HG02840 (cell line): ENCODE results near the gene FOXP2.
"Not testable (repeated sequence)": the region's sequence is repeated elsewhere in the genome, so short reads cannot be mapped to it uniquely, and the experiment has no call there.

Source experiments
- ATAC-seq: cut with Tn5 transposase; IDR thresholded peaks from one replicate; pipeline ENCODE4 v1.9.1; 2021; ENCODE audit warnings: mild to moderate bottlenecking, moderate library complexity, moderate number of reproducible peaks; ENCODE audit not compliant: unreplicated experiment, low FRiP score

FOXP2 gene

DNA sequence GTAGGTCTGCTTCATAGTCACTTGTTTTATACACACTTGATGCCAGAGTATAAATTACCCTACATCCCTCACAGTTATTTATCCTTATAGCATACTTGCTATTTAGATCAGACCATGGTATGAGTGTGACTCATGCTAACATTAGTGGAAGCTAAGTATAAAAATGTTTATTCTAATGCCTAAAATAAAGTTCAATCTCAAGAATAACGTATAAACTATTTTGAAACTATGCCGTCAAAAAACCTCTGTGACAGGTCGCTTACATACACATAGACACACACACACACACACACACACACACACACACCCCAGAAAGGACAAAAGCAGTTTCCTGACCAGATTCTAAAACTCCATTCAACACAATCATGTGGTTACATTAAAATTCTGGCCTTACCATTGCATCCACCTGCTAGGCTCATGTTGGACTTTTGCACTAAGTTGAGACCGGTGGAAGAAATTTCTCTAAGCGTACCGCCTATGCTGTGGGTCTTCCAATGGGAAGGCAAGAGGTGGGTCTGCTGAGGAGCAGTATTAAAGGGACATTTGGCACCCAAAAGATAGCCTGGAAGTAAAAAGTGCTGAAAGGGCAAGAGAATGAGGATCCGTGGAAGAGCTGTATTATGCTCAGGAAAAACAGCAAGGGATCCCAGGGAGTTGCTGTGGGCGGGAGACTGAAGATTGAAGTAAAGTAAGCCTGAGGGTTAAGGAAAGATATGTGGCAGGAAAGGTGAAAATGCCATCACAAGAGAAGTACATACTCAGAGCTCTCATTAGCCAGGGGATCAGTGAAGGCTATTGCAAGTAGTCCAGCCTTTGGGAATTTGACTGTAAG is 5.0 kb downstream of the FOXP2 start:
- ATAC-seq = no peak

DNA sequence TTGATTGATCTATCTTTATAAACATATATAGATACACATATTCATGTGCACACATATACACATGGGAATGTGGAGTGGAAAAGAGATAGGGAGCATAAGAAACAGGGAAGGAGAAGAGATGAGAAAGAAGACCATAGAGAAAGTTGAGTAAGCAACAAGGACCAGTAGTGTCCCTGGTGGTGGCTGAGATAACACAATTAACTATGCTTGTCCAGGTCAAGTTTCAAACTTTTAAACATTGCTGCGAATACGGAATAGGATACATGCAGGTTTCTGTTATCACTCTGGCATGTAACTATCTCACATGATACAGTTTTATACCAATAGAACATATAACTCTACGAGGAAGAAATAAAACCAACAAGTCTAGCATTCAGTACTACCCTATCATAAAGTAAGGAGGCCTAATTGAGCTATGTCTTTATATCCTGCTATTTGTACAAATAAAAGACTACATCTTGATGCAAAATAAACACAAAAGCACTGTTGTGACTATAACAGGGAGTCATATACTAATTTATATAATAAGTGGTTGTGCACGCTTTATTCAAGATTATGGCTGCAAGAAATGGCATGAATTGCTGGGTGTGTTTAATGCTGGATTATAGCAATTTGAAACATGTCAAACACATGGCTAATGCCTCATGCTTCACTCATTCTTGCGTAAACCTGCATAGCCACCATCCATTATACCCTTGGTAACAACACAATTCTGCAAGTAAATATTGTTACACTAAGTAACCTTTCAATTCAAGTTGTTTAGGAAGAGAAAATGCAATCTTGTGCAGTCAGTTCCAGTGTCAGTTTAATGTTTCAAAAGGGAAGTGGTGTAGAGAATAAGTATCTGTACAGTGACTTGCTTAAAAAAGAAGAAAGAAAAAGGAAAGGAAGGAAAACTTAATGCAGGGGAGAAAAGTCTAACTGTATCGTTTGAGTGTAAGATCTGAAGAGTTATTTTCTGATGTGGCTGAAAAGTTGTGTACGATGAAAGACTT is 8.2 kb downstream of the FOXP2 start:
- ATAC-seq = no peak

DNA sequence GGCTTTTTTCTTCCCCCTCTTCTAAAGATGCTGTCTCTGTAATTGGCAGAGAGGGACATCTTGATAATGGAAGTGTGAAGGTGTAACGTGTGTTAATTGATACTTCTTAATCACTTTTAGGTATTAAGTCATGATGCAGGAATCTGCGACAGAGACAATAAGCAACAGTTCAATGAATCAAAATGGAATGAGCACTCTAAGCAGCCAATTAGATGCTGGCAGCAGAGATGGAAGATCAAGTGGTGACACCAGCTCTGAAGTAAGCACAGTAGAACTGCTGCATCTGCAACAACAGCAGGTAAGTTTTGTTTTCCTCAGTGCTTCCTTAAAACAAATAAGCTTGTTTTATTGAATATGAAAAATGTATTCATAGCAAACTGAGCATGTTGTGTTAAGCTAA is 11.8 kb downstream of the FOXP2 start:
- no peak for ATAC-seq

DNA sequence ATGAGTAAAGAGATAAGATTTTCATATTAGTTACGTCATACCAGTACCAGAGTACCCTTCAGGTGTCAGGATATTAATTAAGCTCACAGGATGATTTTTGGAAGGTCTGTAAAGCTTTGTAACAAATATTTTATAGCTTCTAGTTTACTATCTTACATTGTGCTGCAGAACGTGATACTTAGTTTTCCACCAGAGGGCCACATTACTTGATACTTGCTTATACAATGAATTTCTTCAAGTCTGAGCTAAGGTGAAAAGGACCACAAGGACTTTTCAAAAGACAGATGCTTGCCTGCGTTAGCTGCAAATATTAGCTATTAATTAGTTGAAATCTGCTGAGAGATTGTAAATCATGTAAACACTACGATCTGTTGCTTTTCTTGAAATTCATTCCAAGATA is 12.2 kb downstream of the FOXP2 start:
- no peak for ATAC-seq

DNA sequence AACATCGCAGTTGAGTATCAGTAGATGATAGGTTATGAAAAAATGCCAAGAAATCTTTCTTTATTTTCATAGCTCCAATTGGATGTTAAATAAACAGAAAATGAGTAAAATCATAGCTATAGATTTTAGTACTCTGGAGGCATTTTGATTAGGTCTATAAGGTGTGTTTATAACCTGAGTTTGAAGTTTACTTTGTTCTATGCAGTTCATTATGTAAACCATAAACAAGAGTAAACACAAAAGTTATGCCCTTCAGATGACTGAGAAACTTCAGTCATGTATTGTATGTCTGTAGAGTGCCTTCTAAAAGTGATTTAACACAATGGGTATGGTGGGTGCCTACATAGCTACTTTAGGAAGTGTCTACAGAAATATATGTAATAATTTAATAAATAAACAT is 13.6 kb downstream of the FOXP2 start:
- no peak for ATAC-seq

DNA sequence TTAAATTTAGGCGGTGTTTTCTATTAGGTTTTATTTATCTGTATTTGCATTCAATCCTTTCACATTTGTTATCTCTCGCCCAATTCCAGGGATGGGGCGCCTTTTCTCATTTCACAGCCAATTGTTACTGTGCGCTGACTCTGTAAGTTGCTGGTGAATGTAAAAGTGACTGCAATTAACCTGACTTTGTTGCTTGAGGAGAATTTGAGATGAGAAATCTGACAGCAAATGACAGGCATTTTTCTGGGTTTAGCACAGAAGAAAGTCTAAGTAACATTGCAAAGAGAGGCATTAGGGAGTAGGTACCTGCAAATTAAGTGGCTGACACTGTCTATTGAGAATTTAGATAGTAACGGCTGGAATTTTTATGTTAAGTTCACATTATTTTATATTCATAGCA is 16.6 kb downstream of the FOXP2 start:
- ATAC-seq = no peak

DNA sequence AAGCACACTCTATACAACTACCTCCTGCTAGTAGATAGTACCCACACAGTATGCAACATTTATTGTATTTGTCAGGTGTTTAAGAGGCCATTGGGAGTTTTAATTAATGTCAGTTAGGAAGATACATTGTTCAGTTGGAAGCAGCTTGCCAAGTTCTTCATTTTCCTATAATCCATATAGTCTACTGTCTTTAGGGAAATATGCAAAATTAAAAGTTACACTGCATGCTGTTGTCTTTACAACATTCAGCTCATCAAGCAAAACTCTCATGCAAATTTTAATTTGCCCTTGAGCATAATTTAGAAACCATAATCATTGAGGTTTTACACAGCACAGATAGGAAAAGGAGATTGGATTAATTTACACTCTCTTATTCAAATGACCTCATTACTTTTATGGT is 17.4 kb downstream of the FOXP2 start:
- no peak for ATAC-seq

DNA sequence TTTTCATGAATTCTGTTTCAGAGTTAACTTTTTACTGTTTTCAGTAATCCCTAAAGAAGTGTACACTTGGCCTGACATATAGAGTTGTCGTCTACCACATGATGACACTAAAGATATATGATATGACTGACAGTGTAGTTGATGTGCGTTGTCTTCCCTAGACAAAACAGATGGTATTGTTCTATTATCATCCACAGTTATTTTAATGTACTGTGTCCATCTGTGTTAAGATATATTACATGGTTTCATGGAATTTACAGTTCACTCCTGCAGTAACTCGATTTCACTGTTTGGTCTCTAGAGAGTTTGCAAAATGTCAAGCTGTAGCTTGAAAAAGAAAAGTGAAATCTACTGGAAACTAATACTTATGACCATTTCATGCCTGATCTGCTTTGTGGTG is 18.1 kb downstream of the FOXP2 start:
- ATAC-seq = no peak

DNA sequence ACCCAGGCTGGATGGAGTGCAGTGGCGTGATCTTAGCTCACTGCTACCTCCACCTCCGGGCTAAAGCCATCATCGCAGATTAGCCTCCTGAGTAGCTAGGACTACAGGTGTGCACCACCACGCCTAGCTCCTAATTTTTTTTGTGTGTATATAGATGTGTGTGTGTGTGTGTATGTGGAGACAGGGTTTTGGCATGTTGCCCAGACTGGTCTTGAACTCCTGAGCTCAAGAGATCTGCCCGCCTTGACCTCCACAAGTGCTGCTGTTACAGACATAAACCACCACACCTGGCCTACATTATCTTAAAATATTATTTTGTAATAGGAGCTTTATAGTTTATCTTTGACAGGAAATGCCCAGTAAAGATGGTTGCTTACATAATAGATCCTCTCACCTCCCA is 25.0 kb downstream of the FOXP2 start:
- ATAC-seq = no peak

DNA sequence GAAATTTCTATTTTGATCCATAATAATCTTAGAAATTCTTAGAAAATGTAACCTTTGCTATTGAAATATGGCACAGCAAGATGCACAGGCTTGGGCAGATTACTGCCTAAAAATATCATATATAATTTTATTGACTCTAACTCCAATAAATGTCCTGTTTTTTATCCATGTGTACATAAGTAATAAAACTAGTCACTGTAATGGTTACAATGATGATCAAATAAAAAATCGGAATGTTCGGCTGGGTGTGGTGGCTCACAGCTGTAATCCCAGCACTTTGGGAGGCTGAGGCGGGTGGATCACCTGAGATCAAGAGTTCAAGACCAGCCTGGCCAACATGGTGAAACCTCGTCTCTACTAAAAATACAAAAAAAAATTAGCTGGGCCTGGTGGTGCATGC is 26.3 kb downstream of the FOXP2 start:
- ATAC-seq = not testable (repeated sequence)

DNA sequence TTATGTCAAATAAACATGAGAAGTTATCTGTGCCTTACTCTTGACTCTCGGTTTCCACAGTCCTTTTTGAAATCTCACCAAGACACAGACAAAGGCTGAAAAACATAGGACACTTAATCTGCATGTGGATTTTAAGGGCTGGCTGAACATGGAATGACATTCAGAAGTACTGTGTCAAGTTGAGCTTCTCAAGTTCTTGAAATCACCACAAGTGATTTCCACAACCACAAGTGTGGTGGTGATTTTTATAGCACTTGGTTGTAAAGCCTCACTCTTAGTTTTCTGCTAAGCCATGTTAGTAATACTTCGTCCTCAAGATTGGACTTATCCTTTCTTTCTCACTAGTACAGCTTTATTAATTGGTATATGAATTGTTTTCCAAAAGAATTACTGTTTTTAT is 29.6 kb downstream of the FOXP2 start:
- no peak for ATAC-seq

DNA sequence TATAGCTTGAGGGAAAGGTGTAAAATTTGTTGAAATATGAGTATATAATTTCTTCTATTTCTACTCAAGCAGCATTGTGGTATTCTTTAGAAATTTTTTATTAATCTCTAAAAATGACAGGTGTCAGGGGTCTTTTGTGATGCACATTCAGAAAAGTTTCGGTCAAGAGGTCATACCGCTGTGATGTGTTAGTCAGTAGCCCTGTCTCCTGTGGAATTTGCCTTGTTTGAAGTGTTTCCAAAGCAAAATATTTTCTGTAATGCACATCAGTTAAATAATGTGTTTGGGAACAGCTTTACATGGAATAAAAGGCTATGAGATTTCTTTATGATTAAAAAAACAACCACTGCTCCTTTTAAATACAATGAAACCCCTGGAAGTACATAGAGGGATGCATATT is 35.8 kb downstream of the FOXP2 start:
- ATAC-seq = no peak

DNA sequence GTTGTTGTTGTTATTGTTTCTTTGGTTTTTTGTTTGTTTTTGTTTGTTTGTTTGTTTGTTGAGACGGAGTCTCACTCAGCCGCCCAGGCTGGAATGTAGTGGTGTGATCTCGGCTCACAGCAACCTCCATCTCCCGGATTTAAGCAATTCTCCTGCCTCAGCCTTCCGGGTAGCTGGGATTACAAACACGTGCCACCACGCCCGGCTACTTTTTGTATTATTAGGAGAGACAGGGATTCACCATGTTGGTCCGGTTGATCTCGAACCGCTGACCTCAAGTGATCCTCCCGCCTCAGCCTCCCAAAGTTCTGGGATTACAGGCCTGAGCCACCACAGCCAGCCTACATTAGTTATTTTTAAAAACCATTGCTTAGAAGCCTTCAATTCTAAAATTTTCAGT is 45.0 kb downstream of the FOXP2 start:
- no peak for ATAC-seq

DNA sequence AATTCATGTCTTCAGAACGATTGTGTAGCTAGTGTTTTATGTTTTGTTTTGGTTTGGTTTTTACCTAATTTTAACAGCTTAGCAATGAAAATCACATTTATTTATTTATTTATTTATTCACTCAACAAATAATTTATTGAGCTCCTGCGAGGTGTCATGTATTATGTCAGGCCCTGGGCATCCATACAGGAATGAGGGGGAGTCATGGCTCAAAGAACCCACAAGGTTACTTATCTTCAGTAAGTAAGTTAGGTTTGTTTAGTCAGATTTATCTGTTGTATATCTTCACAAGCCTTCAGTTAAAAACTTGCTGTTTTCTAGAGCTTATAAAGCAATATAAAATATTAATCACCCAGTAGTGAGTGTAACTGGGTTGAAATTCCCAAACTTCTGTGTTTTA is 45.4 kb downstream of the FOXP2 start:
- no peak for ATAC-seq

DNA sequence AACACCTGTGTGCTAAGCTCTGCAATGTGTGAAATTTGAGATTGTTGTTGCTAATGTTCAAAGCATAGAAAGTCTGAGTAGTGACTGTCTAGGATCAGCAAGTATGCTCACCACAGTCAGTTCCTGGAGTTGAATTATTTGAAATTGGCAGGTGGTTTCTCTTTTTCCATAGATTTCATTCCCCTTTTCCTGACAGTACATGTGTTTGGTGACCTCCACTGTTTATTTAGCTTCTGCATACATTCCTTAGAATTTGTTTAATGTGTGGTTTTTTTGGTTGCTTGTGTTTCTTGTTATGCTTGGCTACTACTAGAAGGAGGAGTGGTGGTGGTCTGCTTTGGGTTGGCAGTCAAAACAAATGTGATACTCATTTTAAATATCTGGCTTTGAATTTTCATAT is 52.3 kb downstream of the FOXP2 start:
- ATAC-seq = no peak

DNA sequence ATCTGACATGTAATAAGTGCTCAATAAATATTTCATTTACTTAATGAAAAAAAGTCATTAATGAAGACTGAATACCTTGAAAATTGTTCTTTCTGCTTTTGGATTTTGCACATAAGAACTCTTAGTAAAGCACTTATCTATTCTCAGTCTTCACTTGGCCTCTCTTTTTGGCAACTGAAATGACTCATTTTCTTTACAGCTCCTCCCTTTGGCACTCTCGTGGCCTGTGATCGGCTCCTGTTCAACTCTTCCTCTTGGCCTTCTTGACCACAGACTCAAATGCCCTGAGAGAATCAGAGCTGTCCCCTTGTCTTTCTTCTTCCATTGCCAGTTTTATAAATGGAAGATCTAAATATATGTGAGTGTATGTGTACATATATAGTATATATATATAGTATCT is 54.2 kb downstream of the FOXP2 start:
- ATAC-seq = no peak

DNA sequence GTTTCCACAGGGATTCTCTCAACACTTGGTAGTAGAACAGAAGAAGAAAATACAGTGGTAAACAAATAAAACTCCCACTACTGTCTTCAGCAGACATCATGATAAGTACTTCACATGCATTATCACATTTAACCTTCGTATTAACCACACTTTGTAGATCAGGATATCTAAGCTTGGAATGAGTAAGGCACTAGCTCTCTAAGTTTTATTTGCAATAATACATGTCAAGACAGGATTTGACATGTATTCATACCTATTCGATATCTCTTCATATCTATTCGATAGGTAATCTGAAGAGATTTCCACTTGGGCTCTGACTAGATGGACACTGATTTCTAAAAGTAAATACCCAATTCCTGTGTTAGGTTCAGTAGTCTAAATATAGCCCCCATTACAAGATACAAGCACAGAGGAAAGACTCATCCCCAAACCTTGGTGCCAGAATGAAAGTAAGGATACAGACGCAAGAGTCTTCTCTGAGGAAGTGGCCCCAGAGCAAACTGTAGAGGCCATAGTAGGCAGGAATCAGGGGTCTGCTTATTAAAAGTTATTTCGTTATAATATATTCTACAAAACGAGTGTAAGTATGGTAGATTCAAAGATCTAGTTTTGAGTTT is 58.4 kb downstream of the FOXP2 start:
- ATAC-seq = no peak

DNA sequence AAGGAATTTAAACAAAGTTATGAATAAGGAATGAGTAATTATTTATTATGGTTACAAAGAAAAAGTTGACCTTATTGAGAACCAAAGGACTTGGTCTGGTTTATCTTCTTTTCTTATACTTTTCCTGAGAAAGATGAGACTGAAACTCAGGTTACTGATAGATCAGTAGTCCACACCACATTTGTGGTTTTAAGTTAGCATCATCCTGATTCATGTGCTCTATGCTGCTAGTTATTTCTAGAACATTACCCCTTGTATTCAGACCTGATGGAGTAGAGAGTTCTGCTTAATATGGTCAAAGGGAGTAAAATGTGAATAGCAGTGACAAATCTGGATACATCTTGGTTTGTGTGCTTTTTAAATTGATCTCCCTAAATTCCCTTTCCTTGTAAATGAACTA is 63.8 kb downstream of the FOXP2 start:
- ATAC-seq = no peak

DNA sequence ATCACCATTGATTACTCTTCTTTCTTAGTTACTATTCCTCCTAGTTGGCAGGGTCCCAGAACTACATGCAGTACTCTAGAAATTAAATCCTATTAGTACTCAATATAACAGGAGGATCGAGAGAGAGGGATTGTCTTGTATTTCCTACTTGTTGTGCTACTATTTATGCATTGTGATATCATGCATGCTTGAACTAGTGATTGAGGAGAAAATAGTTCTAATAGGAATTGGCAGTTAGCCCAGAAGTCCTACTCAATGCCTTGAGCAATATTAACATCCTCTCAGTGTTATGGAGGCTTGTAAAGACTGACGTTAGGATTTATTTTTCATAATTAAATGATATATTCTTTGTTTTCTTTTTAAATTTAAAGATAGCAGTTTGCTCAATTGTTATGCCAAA is 67.4 kb downstream of the FOXP2 start:
- no peak for ATAC-seq

DNA sequence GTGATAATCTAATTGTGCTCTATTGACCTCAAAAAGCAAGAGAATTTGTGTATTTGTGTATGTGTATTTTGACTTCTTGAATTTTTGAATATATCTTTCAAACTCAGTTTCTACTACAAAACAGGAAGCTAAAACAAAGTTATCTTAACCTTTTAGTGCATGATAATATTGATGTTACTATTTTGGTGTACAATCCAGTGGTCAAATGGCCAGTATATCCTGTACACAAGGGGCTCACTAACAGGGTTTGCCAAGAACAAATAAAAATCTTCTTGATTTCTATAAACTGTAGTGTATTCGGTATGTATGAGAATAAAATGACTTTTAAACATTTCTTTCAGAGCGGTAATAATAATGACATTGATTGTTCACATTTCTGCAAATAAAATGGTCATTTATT is 69.6 kb downstream of the FOXP2 start:
- no peak for ATAC-seq

DNA sequence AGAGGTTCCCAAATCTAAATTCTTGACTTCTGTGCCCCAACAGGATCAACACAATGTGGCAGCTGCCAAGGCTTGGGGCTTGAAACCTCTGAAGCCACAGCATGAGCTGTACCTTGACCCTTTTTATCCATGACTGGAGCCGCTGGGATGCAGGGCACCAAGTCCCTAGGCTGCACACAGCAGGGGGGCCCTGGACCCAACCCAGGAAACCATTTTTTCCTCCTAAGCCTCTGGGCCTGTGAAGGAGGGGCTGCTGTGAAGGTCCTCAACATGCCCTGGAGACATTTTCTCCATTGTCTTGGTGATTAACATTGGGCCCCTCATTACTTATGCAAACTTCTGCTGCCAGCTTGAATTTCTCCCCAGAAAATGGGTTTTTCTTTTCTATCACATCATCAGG is 72.6 kb downstream of the FOXP2 start:
- no peak for ATAC-seq
